Prostate gland (tissue), 2 donors: ENCODE results near the gene TBC1D13. TPM values are rescaled to one million over a fixed set of nuclear protein-coding genes. Genes with fewer than 3 reads are reported as not detected.

ENCODE experiments used
- small RNA-seq, 2 donors: library from RNA; depleted of rRNA; stranded (forward); fragments of <200 nt; gene quantifications; one replicate each; pipeline ENCODE3, GENCODE V24; 2016
- total RNA-seq, 2 donors: library from RNA; depleted of rRNA; stranded (reverse); fragments of >200 nt; gene quantifications; one replicate each; pipeline ENCODE4 v1.1.0, GENCODE V29; 2016

The TBC1D13 gene
- total RNA-seq, 2 donors from 2014 or later = 23.5 to 29.4 TPM

Small RNA genes lying within 50 kb of the gene (small RNA-seq; reads per million reads assigned to genes)
- 0 reads per million in 2 donors for gene RF00017

Other genes with a start within 250 kb of the TBC1D13 start
- gene SPTAN1, start 234.7 kb upstream of the TBC1D13 start, total RNA-seq = 100 to 1,000 TPM; 130 to 472 TPM
- 10 to 100 TPM; 66.1 to 80.1 TPM for gene DYNC2I2, start 130.4 kb upstream of the TBC1D13 start, total RNA-seq
- gene SET, start 98.0 kb upstream of the TBC1D13 start, total RNA-seq = 100 to 1,000 TPM; 138 to 150 TPM
- gene PKN3, start 84.8 kb upstream of the TBC1D13 start, total RNA-seq = 1 to 10 TPM; 4.4 to 6.1 TPM
- 100 to 1,000 TPM in 1 of 2 donors, 10 to 100 TPM in 1; 66.2 to 123 TPM for gene ZDHHC12, start 63.1 kb upstream of the TBC1D13 start, total RNA-seq
- 100 to 1,000 TPM in 1 of 2 donors, 10 to 100 TPM in 1; 86.6 to 122 TPM for gene ZER1, start 15.3 kb upstream of the TBC1D13 start, total RNA-seq
- gene ENDOG, start 31.2 kb downstream of the TBC1D13 start, total RNA-seq = 10 to 100 TPM; 29.9 to 87.2 TPM
- 10 to 100 TPM; 45.8 to 47.5 TPM for gene SPOUT1, start 42.5 kb downstream of the TBC1D13 start, total RNA-seq
- gene KYAT1, start 94.7 kb downstream of the TBC1D13 start, total RNA-seq = 10 to 100 TPM; 13.1 to 24.1 TPM
- 10 to 100 TPM; 78.2 to 78.8 TPM for gene LRRC8A, start 94.9 kb downstream of the TBC1D13 start, total RNA-seq
- gene PHYHD1, start 133.7 kb downstream of the TBC1D13 start, total RNA-seq = 10 to 100 TPM; 36.4 to 50.9 TPM
- gene DOLK, start 160.3 kb downstream of the TBC1D13 start, total RNA-seq = 10 to 100 TPM; 26.6 to 27.3 TPM
- 10 to 100 TPM; 34.6 to 88.6 TPM for gene NUP188, start 160.4 kb downstream of the TBC1D13 start, total RNA-seq
- 100 to 1,000 TPM; 113 to 178 TPM for gene SH3GLB2, start 241.1 kb downstream of the TBC1D13 start, total RNA-seq
- gene MIGA2, start 249.4 kb downstream of the TBC1D13 start, total RNA-seq = 10 to 100 TPM; 54.5 to 56.5 TPM